Measurements from ENCODE around the gene PRG2.
"Not testable (repeated sequence)": the region's sequence is repeated elsewhere in the genome, so short reads cannot be mapped to it uniquely, and the experiment has no call there.

The PRG2 gene

DNA sequence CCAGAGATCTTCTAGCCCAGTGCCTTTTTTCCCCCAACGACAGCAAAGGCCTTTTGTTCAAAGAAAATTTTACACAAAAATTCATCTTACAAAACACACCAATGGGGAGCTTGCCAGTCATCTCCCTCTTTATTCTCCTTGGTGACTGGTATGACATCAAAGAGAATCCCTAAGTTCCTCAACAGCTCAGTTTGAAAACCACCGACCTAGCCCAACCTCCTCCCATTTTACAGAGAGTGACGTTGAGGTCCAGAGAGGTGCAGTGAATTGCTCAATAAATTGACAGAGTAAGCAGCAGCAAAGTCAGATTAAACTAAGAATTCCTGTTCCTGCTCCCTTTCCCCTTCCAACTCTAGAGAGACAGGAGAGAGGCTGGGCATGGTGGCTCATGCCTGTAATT, 28.7 kb upstream of the PRG2 start:
- DNase-seq (ENCODE audit: low spot score): no peak

DNA sequence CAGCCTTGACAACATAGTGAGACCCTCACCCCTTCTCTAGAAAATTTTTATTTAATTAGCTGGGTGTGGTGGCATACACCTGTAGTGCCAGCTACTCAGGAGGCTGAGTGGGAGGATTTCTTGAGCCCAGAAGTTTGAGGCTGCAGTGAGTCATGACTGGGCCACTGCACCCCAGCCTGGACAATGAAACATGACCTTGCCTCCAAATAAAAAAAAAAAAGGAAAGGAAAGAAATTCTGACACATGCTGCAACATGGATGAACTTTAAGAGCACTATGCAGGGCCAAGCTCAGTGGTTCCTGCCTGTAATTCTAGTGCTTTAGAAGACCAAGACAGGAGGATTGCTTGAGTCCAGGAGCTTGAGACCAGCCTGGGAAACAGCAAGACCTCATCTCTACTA, 27.7 kb upstream of the PRG2 start:
- DNase-seq (ENCODE audit: low spot score): no peak

DNA sequence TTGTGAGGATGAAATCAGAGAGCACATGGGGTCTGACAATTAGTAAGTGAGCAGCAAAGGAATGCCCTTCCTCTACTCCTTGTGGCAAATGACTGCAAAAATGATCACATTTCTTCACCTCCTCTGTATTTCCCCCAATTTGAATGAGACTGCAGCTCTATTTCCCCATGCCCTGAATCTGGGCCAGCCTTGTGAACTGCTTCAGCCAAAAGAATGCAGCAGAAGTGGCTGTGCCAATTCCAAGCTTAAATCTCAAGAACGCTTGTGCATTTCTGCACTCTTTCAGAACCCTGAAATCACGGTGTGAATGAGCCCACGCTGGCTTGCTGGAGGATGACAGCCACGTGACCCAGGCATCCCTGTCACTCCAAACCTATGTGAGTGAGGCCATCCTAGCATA, 26.6 kb upstream of the PRG2 start:
- no peak for DNase-seq (ENCODE audit: low spot score)

DNA sequence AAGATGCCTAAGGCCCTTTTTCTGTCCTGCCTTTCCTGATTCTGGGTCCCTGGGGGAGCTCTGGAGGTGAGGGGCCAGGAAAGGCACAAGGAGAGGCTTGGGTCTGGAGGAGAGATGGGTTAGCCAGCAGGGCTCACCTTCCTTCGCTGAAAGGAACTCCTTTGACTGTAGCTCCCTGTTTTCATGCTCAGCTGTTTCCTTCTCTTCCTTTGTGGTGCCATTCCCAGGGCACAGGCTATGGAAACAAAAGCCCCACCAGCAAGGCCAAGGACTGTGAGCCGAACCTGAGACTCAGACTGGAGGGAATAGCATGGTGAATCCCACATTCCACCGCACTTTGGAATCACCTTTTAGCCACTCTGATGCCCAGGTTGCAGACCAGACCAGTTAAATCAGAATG, 26.0 kb upstream of the PRG2 start:
- DNase-seq (ENCODE audit: low spot score): no peak

DNA sequence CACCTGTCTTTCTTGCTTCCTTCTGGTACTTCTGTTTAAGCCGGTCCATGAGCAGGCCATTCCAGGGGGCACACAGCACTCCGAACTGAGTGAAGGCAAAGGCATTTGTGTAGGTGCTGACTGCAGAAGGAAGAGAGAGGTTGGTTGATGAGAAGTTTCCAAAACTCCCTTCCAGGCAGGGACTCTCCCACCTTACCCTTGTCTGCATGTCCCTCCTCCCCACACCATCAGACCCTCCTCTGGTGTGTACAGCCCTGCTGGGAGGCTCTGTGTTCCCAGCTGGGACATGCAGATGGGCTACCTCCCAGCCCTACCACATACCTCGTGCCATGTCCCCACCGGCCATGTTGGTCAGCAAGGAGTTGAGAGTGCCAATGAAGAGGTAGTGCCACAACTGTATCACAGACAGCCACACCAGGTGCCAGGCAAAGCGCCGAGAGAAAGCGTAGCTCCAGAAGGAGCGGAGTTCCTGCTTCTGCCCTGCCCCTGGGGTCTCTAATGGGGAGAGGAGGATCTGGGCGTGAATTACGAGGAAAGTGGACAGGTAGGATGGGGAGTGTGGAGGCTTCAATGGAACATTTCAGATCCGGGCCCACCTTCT, 24.3 kb upstream of the PRG2 start:
- no peak for DNase-seq (ENCODE audit: low spot score)

DNA sequence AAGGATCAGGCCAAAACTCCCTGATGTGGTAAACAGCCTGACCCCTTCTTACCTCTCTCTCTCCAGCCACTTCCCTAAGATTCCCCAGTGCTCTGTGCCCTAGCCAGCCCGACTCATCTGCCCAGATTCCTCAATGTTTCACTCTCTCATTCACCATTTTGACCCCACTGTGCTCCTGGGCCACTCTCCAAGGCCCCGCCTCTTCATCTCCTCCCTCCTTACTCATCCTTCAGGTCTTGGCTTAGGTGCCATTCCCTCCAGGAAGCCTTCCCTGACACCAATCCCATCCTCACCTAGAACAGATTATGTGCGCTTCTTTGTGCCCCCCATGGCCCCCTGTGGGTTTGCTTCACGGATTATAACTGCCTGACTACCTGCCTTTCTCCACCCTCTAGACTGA, 23.2 kb upstream of the PRG2 start:
- no peak for DNase-seq (ENCODE audit: low spot score)

DNA sequence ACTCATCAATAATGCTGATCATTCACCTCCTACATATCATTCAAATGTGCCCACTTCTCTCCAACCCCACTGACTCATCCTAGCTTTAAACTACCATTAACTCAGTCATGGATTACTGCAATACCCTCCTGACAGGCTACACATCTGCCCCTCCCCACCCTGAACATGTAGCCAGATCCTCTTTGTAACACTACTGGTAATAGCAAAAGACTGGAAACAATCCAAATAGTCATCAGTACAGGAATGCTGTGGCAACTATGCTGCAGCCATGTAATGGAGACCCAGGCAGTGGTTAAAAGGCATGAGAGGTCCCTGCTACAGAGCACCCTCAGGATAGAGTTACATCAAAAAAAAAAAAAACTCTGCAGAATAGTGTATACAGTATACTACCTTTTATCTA, 19.8 kb upstream of the PRG2 start:
- no peak for DNase-seq (ENCODE audit: low spot score)

DNA sequence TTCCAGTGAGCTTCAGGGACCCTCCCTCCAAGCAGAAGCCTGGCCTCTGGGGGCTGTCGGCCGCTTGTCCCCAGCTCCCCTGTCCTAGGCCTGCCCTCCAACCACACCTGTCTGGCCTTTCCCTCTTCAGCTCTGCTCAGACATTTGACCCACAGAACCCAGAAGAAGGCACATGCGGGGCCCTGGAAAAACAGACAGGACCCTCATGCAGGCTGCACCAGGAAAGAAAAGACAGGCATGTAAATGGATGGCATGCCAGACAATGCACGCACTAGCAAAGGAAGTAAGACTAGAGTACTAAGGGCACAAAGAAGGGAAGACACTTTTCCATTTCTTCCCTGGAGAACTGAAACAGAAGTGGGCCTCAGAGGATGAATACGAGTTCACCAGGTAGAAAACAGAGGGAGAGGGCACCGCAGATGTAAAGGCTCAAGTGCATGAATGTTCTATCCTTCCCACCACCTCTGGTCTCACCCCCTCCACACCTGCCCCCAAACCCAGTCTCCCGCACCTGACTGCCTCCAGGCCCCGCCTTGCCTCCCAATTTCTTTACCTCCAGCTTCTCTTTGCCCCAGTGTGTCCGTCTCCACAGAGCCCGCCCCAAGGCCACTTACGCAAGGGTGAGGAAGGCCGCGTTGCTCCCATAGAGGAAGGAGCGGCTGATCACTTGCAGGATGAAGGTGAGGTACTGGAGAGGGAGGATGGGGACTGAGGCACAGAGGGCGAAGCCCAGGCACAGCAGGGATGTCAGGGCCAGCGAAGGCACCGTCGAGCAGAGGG, 19.1 kb upstream of the PRG2 start:
- no peak for DNase-seq (ENCODE audit: low spot score)

DNA sequence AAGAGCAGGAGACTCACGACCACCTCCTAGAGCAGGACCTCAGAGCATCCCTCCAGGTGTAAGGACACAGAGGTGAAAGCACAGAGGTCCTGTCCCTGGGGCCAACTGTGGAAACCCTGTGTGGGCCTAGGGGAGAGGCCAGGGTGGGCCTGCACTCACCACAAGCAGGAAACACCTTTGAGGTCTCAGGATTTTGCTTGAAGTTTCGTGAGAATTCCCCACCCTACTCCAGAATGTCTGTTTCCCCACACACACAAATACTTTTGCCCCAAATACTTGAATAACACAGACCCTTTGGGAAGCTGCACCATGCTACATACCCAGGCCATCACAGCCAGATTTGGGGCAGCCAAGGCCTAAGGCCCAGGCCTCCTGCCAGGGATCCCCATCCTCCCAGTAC, 18.3 kb upstream of the PRG2 start:
- DNase-seq (ENCODE audit: low spot score): no peak

DNA sequence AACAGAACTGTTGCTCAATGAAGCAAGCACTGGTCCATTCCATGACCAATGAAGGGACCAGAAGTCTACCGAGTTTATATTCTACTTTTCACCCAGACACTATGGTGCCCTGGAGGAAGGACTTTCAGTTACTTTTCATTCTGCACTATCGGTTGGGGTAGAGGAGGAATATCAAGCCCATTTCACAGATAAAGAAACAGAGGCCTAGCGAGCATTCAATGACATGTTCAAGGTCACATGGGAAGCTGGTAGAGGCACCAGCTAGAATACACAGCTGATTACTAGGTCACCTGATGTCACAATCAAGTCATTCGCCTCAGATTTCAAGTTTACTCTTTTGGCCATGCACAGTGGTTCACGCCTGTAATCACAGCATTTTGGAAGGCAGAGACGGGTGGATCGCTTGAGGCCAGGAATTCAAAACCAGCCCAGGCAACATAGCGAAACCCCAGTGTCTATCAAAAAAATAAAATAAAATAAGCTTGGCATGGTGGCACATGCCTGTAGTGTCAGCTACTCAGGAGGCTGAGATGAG, 17.6 kb upstream of the PRG2 start:
- no peak for DNase-seq (ENCODE audit: low spot score)

DNA sequence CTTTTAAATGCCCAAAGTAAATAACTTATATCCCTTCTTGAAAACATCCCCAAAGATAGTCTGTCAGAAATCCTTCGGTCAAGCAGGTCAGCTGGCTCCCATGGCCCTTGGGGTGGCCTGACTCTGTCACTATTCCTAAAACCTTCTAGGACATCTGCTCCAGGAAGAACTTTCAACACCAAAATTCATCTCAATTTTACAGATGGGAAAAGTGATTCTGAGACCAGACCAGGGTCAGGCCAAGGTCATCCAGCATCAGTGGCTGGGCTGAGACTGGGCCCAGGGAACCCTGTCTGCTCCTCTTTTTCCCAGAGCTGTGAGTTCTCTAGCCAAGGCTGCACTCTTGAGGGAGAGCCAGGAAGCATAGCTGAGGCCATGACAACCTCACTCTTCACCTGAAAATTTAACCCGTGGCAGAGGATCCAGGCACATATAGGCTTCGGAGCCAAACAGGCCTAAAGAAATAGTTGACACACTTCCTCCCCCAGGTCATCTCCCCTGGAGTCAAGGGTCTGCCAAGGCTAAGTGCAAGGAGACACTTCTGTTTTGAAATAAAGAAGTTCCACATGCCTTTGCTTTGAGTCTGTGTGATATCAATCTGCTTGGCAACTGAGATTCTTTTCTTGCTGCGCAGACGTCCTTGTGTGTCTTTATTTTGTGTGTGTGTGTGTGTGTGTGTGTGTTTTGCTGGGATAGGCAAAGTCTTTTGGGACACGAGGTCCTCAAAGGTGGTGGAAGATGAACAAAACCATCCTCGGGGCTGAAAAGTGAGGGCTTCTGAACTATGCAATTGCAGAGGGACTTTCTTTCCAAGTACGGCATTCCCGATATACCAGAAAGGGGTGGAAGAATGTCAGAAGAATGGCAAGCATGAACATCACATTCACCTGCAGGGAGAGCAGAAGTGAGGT, 16.8 kb upstream of the PRG2 start:
- DNase-seq (ENCODE audit: low spot score): no peak

DNA sequence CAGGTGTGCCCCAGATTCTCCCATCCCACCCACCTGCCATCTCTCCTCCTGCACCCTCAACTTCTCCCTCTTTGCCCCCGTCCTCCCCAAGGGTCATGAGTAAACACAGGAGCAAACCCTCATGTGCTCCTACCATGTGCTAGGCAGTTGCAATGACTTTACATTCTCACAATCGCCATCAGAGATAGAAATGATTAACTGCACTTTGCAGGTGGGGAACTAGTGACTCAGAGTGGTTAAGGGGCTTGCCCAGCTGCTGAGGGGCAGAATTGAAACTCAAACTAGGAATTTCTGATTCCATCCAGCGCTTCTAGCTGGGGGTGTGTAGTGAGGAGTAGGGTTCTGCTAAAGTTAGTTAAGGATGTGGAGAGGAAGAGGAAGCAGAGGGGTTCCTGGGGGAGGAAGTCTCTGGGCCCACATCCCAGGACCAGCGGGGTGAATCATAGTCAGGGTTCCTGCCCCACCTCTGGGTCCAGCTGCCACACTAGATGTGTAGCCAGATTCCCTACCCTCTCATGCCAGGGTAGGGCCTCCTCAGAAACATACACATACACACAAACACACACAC, 16.0 kb upstream of the PRG2 start:
- no peak for DNase-seq (ENCODE audit: low spot score)

DNA sequence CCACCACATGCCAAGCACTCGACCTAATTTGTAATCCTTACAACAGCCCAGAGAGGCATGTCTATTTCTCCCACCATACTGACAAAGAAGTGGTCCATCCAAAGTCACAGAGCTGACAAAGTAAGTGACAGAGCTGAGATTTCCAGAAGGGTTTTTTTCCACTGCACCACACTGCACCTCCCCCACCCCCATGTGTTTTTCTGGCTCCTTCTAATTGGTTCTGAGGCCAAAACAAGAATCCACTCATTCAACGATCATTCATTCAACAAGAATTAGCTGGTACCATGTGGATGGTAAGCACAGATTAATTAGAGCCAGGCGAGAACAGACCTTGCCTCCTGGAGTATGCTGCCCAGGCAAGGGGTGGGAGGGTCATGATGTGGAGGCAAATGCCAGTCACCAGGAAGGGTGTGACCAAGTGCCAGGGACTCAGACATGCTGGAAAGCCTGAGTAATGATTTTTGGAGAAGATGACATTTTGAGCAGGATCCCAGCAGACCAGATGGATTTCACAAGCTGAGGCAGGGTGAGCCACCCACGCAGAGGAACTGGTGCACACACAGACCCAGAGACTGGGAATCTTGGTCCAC, 14.9 kb upstream of the PRG2 start:
- no peak for DNase-seq (ENCODE audit: low spot score)

DNA sequence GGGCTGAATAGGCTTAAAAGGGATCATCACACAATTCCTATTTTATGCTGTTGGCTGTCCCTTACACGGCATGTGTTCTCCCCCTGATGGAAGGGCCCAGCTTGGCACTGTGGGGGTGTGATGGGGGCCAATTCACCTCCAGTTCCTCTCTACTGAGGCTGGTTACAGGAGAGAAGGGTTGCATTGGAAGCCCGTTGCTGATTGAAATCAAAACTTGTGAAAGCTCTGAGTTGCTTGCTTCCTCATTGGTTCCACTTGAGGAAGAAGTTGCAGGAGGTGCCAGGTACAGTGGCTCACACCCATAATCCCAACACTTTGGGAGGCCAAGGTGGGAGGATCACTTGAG, 13.3 kb upstream of the PRG2 start:
- DNase-seq (ENCODE audit: low spot score): no peak

DNA sequence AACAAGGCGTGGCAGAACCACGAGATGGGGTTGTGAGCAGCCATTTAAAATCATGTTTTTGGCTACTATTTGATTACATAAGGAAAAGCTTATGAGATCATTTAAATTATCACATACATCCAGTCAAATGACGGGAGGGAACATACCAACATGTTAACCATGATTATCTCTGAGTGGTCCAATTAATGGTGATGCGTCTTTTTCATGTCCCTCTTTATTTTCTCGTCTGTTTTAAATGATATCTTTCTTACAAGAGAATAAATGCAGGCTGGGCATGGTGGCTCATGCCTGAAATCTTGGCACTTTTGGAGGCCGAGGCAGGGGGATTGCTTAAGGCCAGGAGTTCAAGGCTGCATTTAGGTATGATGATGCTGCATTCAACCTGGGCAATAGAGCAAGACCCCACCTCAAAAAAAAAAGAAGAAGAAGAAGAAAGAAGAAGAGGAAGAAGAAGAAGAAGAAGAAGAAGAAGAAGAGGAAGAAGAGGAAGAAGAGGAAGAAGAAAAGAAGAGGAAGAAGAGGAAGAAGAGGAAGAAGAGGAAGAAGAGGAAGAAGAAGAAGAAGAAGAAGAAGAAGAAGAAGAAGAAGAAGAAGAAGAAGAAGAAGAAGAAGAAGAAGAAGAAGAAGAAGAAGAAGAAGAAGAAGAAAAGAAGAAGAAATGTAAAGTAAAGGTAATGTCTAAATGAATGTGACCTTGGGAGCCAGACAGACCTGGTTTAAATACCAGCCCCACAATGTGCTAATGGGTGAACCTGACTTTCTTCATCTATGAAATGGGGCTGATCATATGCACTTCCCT, 12.8 kb upstream of the PRG2 start:
- not testable (repeated sequence) for DNase-seq (ENCODE audit: low spot score)

DNA sequence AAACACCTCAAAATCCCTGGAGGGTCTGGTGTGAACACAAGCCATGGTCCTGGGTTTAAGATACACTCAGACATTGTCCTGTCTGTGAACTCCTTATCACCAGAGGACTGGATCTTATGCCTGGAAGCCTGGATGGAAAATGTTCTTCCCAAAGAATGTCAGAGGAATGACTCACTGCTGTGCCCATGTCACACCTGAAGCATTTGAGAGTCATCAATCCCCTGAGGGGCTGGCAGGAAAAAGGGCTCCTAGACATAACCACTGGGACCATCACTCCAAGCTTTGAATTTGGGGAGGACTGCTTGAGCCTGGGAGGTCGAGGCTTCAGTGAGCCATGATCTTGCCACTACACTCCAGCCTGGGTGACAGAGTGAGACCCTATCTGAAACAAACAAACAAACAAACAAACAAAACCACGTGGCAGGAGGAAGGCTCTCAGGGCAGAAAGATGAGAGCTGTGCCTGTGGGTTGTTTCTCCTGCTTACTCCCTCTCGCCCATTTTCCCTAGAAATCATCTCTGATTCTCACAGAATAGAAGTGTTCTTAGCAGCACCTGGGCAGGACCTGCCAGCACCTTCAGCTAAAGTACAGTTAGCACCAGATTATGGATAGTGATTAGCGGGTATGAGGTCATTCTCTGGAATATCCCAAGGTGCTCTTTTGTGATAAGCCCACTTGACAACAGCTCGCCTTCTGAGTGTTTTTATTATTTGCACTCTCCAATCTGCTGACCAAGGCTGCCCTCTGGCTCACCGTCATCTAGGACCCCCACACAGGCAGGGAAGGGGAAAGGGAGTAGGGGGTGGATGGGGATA, 11.9 kb upstream of the PRG2 start:
- no peak for DNase-seq (ENCODE audit: low spot score)

DNA sequence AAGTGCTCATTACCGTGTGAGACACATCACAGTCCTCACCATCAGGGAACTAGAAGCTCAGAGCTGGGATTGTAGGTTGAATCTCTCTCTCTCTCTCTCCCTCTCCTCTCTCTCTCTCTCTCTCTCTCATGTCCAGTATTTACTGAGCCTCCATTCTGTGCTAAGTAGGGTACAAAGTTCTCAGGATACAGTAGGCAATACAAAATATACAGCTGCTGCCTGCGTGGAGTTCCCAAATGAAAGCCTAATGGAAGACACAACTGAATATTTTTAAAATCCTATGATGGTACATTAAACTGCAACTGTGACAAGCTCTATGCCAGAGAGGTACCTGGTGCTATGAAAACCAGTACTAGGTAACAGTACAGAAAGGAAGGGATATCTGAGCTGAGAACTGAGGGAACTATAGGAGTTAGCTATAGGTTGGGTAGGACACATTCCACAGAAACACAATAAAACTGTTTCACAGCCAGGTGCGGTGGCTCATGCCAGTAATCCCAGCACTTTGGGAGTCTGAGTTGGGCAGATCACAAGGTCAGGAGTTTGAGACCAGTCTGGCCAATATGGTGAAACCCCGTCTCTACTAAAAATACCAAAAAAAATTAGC, 9.6 kb upstream of the PRG2 start:
- DNase-seq (ENCODE audit: low spot score): no peak

DNA sequence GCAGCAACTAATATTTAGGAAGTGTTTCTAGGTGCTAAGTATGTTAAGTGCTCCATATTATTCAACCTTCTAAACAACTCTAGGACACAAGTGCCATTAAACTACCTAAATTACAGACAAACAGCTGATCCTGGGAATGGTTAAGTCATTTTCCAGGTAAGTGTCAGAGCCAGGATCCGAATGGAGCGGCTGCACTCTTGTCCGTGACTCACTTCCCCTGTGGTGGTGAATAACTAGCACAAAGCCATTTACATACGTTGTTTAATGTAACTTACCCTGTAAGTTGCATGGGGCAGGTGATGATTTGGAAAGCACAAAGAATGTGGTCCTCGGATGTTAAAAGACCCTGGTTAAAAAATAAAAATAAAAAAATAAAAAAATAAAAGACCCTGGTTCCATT, 8.8 kb upstream of the PRG2 start:
- no peak for DNase-seq (ENCODE audit: low spot score)

DNA sequence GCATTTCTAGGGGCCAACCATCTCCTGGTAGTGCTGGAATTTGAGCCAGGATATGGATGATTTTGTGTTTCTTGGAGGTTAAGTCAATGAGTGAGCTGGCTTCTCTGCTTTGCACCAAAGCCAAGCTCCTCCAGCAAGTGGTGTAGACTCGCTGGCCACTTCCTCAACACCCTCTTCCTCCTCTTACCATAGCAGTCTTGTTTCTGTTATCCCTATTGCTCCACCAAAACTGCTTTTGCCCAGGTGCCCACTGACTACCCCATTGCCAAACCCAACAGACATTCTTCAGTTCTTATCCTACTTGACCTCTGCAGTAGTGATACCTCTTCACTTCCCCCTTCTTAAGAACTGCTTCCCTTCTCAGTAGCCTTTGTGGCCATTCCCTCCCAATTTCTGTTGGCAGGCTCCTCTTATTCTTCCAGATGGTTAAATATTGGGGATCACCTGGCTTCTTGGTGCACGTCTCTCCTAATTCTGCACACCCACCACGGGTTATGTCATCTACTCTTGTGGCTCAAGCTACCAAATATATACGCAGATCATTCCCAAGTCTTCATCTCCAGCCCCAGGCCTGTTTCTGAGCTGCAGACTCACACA, 7.0 kb upstream of the PRG2 start:
- DNase-seq (ENCODE audit: low spot score): no peak

DNA sequence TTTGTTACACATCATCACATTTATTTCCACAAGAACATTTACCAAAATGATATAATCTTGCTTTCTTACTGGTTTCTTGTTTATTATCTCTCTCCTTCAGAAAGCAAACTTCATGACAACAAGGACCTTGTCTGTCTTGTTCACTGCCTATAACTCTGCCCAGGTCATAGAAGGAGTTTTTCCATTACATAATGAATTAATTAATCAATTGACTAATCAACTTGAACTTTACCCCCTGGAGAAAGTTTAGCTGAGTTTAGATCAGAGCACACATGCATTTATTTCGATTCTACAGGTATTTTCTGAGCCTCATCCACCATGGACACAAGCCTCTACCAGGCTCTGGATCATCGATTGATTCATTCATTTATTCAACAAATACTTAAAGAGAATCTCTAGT, 6.3 kb upstream of the PRG2 start:
- no peak for DNase-seq (ENCODE audit: low spot score)
